ENCODE results near the gene ATG10. TPM values are rescaled to one million over a fixed set of nuclear protein-coding genes. Genes with fewer than 3 reads are reported as not detected.

Gene ATG10
- total and polyA plus RNA-seq, 2 of the 13 experiments (the other 11 are each of a cell fraction or from before 2014, with no cell fraction given) = 2.0 to 5.7 TPM

- no peak for TF ChIP-seq MLX (CRISPR knock-in tag; IDR thresholded peaks at IDR 0.05)
- no peak; the same call in none of the 2 replicates for TF ChIP-seq HOXA3 (CRISPR knock-in tag; IDR thresholded peaks at IDR 0.05)
- TF ChIP-seq NFYC (CRISPR knock-in tag; IDR thresholded peaks at IDR 0.05) = no peak; the same call in 1 of the 2 replicates
- TF ChIP-seq AFF4 (CRISPR knock-in tag; IDR thresholded peaks at IDR 0.05) = peak; percentile 39; the same call in 1 of the 2 replicates
- no peak for TF ChIP-seq EED (CRISPR knock-in tag; IDR thresholded peaks at IDR 0.05)
- TF ChIP-seq HNRNPUL1 (IDR thresholded peaks at IDR 0.05; ENCODE audit: low read depth, low read length) = no peak
- TF ChIP-seq, protein P1, sequence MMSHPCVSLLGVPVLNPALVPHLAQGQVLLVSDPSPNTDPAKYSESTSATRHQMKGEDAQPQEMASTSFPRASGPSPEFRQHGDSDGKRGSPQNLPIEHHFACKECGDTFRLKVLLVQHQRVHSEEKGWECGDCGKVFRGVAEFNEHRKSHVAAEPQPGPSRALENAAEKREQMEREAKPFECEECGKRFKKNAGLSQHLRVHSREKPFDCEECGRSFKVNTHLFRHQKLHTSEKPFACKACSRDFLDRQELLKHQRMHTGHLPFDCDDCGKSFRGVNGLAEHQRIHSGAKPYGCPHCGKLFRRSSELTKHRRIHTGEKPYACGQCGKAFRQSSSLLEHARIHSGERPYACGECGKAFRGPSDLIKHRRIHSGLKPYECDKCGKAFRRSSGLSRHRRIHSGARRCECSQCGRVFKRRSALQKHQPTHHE (CRISPR knock-in tag; IDR thresholded peaks at IDR 0.05; ENCODE audit: borderline replicate concordance) = no peak
- TF ChIP-seq ZNF121 (CRISPR knock-in tag; IDR thresholded peaks at IDR 0.05) = no peak
- no peak for TF ChIP-seq ZNF761 (CRISPR knock-in tag; conservative IDR thresholded peaks at IDR 0.05)
- no peak for TF ChIP-seq DDIT3 (CRISPR knock-in tag; IDR thresholded peaks at IDR 0.05)
- no peak for TF ChIP-seq CCAR2 (optimal IDR thresholded peaks at IDR 0.05; ENCODE audit: low read depth, low read length)
- no peak for TF ChIP-seq JUND (CRISPR knock-in tag; IDR thresholded peaks at IDR 0.05)
- TF ChIP-seq, protein P2, sequence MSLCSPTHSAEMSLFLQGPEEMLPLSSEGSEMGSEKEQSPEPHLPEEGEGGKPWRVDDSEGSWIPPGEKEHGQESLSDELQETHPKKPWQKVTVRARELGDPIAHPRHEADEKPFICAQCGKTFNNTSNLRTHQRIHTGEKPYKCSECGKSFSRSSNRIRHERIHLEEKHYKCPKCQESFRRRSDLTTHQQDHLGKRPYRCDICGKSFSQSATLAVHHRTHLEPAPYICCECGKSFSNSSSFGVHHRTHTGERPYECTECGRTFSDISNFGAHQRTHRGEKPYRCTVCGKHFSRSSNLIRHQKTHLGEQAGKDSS (CRISPR knock-in tag; IDR thresholded peaks at IDR 0.05; ENCODE audit: borderline replicate concordance, low read depth) = no peak
- TF ChIP-seq ATF1 (CRISPR knock-in tag; IDR thresholded peaks at IDR 0.05) = no peak; the same call in 1 of the 2 replicates
- peak; percentile 81; the same call in 1 of the 2 replicates for TF ChIP-seq ZNF891 (CRISPR knock-in tag; IDR thresholded peaks at IDR 0.05)
- TF ChIP-seq ATM (IDR thresholded peaks at IDR 0.05; ENCODE audit: borderline replicate concordance) = no peak
- TF ChIP-seq PAX8 (CRISPR knock-in tag; IDR thresholded peaks at IDR 0.05; ENCODE audit: borderline replicate concordance) = no peak
- no peak for TF ChIP-seq HNF4G (IDR thresholded peaks at IDR 0.05; ENCODE audit: borderline replicate concordance, low read depth, low read length)
- no peak for TF ChIP-seq HNF4G (CRISPR knock-in tag; IDR thresholded peaks at IDR 0.05; ENCODE audit: borderline replicate concordance, low read depth)
These were observed 306.3 kb downstream of the ATG10 start, which contains the start of gene RPS23 (continued) for GRCh38 chr5:82277987-82278710.
